Measurements from ENCODE around the gene CYBRD1.

The CYBRD1 gene

GRCh38 chr2:171553236-171553635, 31.0 kb downstream of the CYBRD1 start:
- no peak for DNase-seq

- peak in 11 of 56 donors; percentile 0 to 43 (median 8) for DNase-seq
Measured at GRCh38 chr2:171553858-171554257, 31.6 kb downstream of the CYBRD1 start.

GRCh38 chr2:171554991-171555615, 32.8 kb downstream of the CYBRD1 start:
- no peak for DNase-seq

- DNase-seq, result no peak
Measured at GRCh38 chr2:171557363-171557762, 35.1 kb downstream of the CYBRD1 start.

- DNase-seq, result no peak
Measured at GRCh38 chr2:171563301-171563700, 41.0 kb downstream of the CYBRD1 start.

GRCh38 chr2:171564463-171564862, 42.2 kb downstream of the CYBRD1 start:
- no peak for DNase-seq

GRCh38 chr2:171566057-171566456, 43.8 kb downstream of the CYBRD1 start:
- no peak for DNase-seq

GRCh38 chr2:171566753-171567152, 44.5 kb downstream of the CYBRD1 start:
- DNase-seq, result no peak

GRCh38 chr2:171568089-171568488, 45.8 kb downstream of the CYBRD1 start:
- DNase-seq, result no peak

GRCh38 chr2:171571721-171572120, 49.4 kb downstream of the CYBRD1 start:
- DNase-seq, result no peak

GRCh38 chr2:171574149-171574795, 52.0 kb downstream of the CYBRD1 start:
- peak in 51 of 56 donors; percentile 6 to 79 (median 49) for DNase-seq

- DNase-seq, result no peak
Measured at GRCh38 chr2:171575606-171576005, 53.3 kb downstream of the CYBRD1 start.

GRCh38 chr2:171578127-171578803, 56.0 kb downstream of the CYBRD1 start:
- DNase-seq, result no peak

GRCh38 chr2:171579481-171579880, 57.2 kb downstream of the CYBRD1 start:
- no peak for DNase-seq

- no peak for DNase-seq
Measured at GRCh38 chr2:171583566-171583965, 61.3 kb downstream of the CYBRD1 start.

GRCh38 chr2:171584001-171584400, 61.7 kb downstream of the CYBRD1 start:
- DNase-seq, result no peak

GRCh38 chr2:171587132-171587531, 64.9 kb downstream of the CYBRD1 start:
- no peak for DNase-seq

- DNase-seq, result no peak
Measured at GRCh38 chr2:171587567-171587966, 65.3 kb downstream of the CYBRD1 start.

- no peak for DNase-seq
Measured at GRCh38 chr2:171590116-171590515, 67.8 kb downstream of the CYBRD1 start.

GRCh38 chr2:171592036-171592555, 69.8 kb downstream of the CYBRD1 start:
- DNase-seq, result peak in 2 of 56 donors; percentile 1 to 3

- no peak for DNase-seq
Measured at GRCh38 chr2:171595456-171595855, 73.2 kb downstream of the CYBRD1 start.

GRCh38 chr2:171595896-171596295, 73.6 kb downstream of the CYBRD1 start:
- DNase-seq, result no peak

All from nucleus accumbens (tissue), 56 donors.